HPDE6-E6E7 (cell line): ENCODE measurements around the gene RAB36.

ENCODE experiments used
- DNase-seq: peaks from one replicate; pipeline ENCODE4 v3.0.0; 2011; ENCODE audit warnings: missing footprints; ENCODE audit errors: extremely low spot score

RAB36 gene

DNA sequence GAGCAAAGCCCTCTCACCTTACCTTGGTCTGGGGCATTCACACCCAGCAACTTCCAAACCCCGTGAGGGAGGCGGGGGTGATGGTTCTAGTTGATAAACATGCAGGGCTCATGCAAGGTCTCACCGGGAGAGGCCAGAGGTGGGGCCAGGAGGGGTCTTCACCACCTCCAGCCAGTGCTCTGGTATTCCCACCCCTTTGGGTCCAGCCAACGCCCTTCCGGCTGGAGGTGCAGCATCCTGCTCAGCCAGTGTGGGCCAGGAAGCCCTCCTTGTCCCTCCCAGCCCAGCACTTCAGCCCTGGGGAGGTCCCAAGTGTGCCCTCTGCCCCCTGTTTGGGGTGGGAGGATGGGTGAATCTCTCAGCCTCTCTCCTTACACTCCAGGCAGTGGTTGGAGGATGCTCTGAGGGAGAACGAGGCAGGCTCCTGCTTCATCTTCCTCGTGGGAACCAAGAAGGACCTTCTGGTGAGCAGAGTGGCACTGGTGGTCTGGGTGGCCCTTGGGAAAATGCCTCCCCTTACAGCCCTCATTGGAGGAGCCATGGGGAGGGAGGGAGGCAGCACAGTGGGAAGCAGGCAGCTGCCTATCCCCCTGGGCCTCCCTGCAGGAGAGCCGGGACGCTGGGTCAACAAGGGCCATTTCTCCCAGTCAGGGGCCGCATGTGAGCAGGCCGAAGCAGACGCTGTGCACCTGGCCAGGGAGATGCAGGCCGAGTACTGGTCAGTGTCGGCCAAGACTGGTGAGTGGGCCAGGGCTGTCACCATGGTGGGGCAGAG lies 13.4 kb downstream of the RAB36 start:
- no peak for DNase-seq

GRCh38 chr22:23159291-23159630 lies 14.0 kb downstream of the RAB36 start:
- DNase-seq, result no peak

DNA sequence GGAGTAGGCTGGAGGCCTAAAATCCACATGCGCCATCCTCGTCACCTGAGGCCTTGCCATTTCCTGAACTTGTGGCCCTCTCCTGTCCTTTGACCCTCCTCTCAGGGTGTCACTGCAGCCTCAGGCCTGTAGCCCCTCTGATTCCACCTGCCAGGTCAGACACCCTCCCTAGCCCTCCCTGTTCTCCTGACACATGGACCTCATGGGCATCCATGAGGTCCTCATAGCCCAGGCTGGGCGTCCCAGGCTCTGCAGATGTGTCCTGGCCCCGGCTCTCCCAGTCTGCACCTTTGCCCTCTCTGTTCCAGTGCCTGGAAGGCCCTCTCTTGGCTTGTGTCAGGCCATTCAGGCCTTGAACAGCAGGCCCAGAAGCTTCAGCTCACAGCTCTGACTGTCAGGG lies 15.8 kb downstream of the RAB36 start:
- no peak for DNase-seq

- DNase-seq, result no peak
These were observed 16.3 kb downstream of the RAB36 start for GRCh38 chr22:23161574-23161973.

DNA sequence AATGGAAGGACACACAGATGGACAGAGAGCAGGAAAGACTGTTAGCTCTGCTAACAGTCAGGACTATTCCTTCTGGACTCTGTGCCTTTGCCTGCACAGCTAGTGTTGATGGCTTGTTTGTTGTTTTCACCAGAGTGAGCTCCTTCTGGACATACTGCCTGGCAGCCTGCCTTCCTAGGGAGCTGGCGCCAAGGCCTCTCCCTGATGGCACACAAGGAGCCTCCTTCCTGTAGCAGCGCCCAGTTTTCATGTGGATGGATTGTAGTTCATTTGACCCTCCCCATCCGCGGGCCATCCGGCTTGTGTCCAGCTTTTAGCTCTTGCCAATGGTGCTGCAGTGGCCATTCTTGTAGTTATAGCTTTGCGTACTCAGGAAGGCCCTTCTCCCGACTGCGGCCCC lies 18.4 kb downstream of the RAB36 start:
- no peak for DNase-seq

GRCh38 chr22:23164091-23164490 lies 18.8 kb downstream of the RAB36 start:
- no peak for DNase-seq

DNA sequence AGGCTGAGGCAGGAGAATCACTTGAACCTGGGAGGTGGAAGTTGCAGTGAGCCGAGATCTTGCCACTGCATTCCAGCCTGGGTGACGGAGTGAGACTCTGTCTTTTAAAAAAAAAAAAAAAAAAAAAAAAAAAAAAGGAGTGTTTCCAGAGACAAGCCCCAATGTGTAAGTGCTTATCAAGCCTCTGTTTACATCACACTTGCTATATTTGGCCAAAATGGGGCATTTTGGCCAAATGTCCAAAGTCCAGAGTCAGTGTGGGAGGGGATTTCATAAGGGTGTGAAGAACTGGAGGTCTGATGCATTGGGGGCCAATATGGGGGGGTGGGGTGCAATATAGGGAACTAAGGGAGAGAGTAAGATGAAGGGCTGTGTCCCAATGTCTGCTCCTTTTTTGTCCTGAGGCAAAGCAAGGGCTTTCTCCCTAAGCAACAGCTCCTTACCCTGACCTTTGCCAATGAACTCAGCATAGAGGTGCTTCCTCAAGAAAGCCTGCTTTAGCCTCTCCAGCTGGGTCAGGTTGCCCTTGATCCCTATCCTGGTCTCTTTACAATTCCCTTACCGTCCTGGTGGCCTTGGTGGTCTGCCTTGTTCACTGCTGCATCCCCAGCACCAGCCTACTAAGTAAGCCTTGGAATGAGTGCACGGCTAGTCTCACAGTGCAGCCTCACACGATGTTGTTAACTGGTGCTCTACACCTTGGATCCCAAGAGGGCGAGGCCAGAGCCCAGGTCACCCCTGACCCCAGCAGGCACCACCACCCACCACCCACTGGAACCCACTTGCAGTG lies 21.0 kb downstream of the RAB36 start:
- DNase-seq, result no peak

DNA sequence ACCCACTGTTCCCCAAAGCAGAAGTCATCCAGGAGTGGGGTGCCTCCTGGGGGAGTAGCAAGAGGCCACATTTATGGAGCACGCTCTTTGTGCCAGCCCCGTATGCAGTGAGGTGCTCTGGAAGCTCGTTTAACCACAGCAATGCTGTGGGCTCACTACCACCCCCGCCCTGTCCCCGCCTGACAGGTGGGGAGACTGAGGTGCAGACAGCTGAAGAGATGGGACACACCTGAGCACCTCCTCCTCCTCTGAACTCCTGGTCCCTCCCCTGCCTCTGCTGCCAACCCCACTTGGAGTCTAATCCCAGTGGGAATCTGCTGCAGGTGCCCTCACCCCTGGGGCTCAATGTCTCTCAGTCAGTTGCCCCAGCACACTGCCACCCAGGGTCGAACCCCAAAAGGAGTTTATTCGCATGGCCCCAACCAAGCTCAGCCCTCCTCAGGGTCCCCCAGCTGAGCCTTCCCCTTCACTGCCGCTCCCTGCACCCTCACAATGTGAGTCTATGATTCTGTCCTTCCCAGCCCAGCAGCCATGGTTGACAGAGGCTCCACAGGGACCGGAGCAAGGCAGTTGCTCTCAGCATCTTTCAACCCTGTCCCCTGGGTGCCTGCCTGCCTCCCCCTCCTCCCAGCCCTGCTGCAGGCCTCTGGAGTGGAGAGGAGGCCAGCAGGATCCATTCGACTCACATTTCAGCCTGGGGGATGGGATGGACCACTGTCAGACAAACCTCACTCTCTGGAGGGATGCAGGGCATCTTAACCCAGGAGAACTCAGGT lies 21.8 kb downstream of the RAB36 start:
- no peak for DNase-seq

- DNase-seq, result no peak
These were observed 23.2 kb downstream of the RAB36 start for GRCh38 chr22:23168391-23169042.

GRCh38 chr22:23169043-23169406 lies 23.7 kb downstream of the RAB36 start:
- DNase-seq, result no peak

DNA sequence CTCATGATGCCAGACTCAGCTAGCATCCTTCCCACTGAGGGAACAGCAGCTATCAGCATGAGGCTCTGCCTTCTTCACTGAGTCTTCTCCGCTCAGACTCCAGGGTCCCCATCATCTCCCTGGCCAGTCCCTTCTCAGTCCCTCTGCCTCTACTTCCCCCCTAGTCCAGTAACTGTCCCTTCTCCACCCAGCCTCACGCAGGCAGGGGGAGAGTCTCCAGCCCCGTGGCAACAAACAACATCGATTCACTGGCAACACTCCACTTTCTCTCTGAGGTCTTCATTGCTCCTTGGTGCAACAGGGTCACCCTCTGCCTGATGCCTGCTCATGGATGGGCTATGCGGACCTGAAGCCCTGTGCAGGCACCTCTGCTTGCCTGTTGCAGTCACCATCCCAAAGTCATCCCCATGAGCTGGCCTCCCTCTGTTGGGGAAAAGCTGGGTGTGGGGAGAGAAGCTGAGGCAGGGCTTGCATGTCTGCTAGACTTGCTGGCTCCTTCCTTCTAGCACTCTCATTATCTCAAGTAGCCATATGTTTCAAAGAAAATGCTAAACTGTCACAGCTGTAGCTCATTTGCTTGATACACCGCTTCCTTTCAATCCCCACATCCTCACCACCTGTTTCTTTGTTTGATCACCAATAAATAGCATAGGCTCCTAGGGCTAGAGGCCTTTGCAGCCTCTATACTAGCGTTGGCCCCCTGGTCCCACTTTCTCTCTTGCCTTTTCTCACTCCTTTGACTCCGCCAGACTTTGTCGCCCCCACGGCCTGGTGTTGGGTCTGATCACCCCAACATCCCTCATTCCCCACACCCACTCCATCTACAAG lies 30.8 kb downstream of the RAB36 start:
- no peak for DNase-seq

DNA sequence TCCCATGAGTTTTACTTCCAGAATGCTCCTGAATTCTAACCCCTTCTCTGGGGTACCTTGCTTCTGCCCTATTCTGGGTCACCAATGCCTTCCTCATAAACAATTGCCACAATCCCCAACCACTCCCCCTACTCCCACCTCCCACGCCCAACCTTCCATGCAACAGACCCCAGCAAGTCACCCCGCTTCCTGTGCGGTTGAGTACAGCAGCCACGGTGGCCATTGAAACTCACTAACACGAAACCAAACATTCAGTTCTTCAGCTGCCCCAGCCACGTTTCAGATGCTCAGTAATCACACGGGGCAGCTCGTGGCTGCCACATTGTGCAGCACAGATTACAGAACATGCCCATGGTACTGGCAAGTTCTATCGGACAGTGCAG lies 31.4 kb downstream of the RAB36 start:
- DNase-seq, result no peak

DNA sequence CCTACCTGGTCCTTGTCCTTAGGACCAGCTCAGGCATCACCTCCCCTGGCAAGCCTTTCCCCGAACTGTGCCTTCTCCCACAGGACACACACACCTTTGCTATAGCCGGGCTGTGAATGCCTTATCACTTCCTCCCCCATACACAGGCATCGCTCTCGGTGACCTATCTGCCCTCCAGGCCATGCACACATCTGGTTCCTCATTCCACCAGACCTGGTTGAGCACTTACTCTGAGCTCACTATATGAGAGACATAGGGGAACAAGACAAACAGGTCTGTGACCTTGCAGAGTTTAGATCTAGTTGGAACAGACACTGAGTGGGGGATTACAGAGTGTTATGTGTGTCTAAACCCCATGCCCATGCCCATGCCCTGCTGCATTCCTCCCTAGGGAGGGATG lies 31.9 kb downstream of the RAB36 start:
- DNase-seq, result no peak

DNA sequence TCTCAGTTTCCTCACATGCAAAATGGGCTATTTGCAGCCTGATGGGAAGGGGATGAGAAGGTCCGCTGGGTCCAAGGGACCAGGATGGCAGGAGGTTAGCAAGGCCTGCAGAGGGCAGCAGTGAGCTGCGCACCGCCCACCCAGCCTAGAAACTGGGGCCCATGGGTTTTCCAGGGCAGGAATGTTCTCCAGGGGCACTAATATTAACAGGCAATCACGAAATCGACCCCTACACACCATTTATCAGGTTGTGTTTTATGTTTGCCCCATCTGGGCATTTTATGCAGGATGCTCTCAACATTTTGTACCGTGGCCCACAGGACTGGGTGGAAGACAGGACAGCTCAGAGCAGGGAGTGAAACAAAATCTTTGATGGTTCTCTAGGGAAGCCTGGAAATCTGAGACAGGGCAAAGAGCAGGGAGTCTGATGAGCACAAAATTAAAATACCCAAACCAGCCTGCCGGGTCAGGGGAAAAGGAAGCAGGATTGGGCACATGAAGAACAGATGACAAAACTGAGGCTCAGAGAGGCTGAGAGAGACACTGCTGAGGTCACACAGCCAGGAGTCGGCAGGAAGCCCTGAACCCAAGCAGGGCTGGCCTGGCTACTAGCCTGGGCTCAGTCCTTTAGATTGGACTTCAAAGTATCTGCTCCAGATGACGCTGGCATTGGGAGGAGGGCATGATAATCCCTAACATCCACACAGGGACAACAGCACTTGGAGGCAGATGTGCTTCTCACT lies 33.4 kb downstream of the RAB36 start:
- peak; percentile 62 for DNase-seq

- no peak for DNase-seq
These were observed 34.4 kb downstream of the RAB36 start for GRCh38 chr22:23179381-23180299.

- peak; percentile 72 for DNase-seq
These were observed 35.1 kb downstream of the RAB36 start, which contains the start of gene BCR for GRCh38 chr22:23180301-23180892. Gene BCR, plus strand, starts transcription at chr22:23180509. Its CDS starts 452 bp downstream, at chr22:23180961.

DNA sequence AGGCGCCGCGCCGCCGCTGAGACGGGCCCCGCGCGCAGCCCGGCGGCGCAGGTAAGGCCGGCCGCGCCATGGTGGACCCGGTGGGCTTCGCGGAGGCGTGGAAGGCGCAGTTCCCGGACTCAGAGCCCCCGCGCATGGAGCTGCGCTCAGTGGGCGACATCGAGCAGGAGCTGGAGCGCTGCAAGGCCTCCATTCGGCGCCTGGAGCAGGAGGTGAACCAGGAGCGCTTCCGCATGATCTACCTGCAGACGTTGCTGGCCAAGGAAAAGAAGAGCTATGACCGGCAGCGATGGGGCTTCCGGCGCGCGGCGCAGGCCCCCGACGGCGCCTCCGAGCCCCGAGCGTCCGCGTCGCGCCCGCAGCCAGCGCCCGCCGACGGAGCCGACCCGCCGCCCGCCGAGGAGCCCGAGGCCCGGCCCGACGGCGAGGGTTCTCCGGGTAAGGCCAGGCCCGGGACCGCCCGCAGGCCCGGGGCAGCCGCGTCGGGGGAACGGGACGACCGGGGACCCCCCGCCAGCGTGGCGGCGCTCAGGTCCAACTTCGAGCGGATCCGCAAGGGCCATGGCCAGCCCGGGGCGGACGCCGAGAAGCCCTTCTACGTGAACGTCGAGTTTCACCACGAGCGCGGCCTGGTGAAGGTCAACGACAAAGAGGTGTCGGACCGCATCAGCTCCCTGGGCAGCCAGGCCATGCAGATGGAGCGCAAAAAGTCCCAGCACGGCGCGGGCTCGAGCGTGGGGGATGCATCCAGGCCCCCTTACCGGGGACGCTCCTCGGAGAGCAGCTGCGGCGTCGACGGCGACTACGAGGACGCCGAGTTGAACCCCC lies 35.8 kb downstream of the RAB36 start:
- no peak for DNase-seq

DNA sequence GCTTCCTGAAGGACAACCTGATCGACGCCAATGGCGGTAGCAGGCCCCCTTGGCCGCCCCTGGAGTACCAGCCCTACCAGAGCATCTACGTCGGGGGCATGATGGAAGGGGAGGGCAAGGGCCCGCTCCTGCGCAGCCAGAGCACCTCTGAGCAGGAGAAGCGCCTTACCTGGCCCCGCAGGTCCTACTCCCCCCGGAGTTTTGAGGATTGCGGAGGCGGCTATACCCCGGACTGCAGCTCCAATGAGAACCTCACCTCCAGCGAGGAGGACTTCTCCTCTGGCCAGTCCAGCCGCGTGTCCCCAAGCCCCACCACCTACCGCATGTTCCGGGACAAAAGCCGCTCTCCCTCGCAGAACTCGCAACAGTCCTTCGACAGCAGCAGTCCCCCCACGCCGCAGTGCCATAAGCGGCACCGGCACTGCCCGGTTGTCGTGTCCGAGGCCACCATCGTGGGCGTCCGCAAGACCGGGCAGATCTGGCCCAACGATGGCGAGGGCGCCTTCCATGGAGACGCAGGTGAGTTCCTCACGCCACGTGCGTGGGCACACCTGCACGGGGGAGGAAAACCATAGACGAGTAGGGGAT lies 36.5 kb downstream of the RAB36 start:
- no peak for DNase-seq
